Measurements from ENCODE around the gene IGF1R.

IGF1R gene

GRCh38 chr15:98718426-98719136 lies 70.2 kb downstream of the IGF1R start:
- DNase-seq, result no peak
- in situ Hi-C loops (cut with HindIII; ENCODE audit: low pct_ligation_motif_present, low pct_unique_long_range_greater_than_20kb, low sequenced_read_pairs), result no loop called here

DNA sequence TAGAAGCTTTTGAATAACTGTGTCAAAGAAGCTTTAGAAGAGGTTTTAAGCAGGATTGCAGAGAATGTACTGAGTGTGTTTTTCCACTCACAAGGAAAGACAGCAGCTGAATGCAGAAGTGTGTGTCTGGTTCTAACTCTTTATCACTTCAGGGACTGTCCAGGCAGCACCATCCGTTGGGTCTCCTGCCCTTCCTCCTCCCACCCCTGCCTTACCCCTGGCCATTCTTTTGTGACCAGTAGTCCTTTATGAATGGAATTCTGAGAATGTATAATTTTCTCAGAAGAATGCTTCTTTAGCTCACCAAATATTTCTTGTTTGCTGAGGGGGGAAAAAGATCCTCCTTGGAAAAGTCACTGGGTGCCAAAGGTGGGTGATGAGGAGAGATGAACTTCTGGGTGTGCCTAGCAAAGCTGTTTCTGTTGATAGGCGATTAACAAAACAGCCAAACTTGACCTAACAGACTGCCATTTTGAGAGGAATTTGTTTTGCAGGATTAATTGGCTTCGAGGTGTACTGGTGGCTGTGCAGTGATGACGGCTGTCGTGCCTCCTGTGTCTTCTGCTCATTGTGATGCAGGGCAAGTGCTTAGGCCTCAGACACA lies 70.9 kb downstream of the IGF1R start:
- DNase-seq, result no peak
- in situ Hi-C loops (cut with HindIII; ENCODE audit: low pct_ligation_motif_present, low pct_unique_long_range_greater_than_20kb, low sequenced_read_pairs), result no loop called here

DNA sequence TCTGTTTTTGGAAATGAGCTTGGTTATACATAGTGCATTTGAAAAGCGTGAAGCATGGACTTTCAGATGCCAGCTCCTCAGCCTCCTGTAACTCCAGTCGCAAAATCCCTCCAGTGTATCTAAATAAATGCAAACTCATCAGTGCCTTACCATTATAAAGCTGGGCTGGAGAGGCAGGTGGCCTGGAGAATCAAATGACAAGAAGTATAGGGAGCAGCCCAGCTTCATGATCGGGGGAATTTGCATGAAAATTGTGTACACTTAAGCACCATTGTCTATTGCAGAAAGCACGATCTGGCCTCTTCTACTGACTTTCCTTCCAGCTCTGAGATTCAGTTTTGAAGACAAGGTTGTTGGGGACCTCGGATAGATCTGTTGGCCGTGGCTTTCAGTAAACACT lies 71.7 kb downstream of the IGF1R start:
- in situ Hi-C loops (cut with HindIII; ENCODE audit: low pct_ligation_motif_present, low pct_unique_long_range_greater_than_20kb, low sequenced_read_pairs), result no loop called here
- no peak for DNase-seq

- no peak for DNase-seq
Observed at GRCh38 chr15:98720577-98721565, 72.5 kb downstream of the IGF1R start.

GRCh38 chr15:98722209-98722608 lies 73.9 kb downstream of the IGF1R start:
- in situ Hi-C loops (cut with HindIII; ENCODE audit: low pct_ligation_motif_present, low pct_unique_long_range_greater_than_20kb, low sequenced_read_pairs), result no loop called here
- DNase-seq, result no peak

More at GRCh38 chr15:98720577-98721565, 72.5 kb downstream of the IGF1R start:
- in situ Hi-C loops (cut with HindIII; ENCODE audit: low pct_ligation_motif_present, low pct_unique_long_range_greater_than_20kb, low sequenced_read_pairs), result no loop called here

- no peak for DNase-seq
- in situ Hi-C loops (cut with HindIII; ENCODE audit: low pct_ligation_motif_present, low pct_unique_long_range_greater_than_20kb, low sequenced_read_pairs), result no loop called here
Observed at GRCh38 chr15:98722645-98723044, 74.3 kb downstream of the IGF1R start.

GRCh38 chr15:98723195-98723594 lies 74.9 kb downstream of the IGF1R start:
- DNase-seq, result no peak
- in situ Hi-C loops (cut with HindIII; ENCODE audit: low pct_ligation_motif_present, low pct_unique_long_range_greater_than_20kb, low sequenced_read_pairs), result no loop called here

DNA sequence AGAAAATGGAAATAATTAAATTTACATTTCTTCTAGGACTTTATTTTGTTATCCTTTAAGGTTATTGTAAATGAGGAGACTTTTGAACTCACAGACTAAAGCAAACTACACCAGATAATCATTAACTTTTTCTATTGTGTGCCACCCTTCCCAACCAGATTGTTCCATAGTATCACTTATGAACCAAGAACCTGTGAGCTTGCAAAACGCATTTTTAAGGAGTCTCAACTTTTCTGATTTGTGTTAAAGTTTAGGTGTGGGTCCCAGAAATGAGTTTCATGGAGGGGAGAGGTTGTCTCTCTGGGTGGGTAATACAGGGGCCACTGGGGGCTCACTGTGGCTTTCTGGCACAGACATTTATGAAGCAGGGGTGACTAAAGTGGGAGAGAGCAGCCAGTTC lies 75.7 kb downstream of the IGF1R start:
- DNase-seq, result no peak
- in situ Hi-C loops (cut with HindIII; ENCODE audit: low pct_ligation_motif_present, low pct_unique_long_range_greater_than_20kb, low sequenced_read_pairs), result no loop called here

GRCh38 chr15:98724494-98724893 lies 76.2 kb downstream of the IGF1R start:
- no peak for DNase-seq
- in situ Hi-C loops (cut with HindIII; ENCODE audit: low pct_ligation_motif_present, low pct_unique_long_range_greater_than_20kb, low sequenced_read_pairs), result no loop called here

- no peak for DNase-seq
Observed at GRCh38 chr15:98725874-98726273, 77.5 kb downstream of the IGF1R start.

GRCh38 chr15:98727115-98728040 lies 79.0 kb downstream of the IGF1R start:
- peak; percentile 93 for DNase-seq
- in situ Hi-C loops (cut with HindIII; ENCODE audit: low pct_ligation_motif_present, low pct_unique_long_range_greater_than_20kb, low sequenced_read_pairs), result no loop called here

More at GRCh38 chr15:98725874-98726273, 77.5 kb downstream of the IGF1R start:
- in situ Hi-C loops (cut with HindIII; ENCODE audit: low pct_ligation_motif_present, low pct_unique_long_range_greater_than_20kb, low sequenced_read_pairs), result no loop called here

DNA sequence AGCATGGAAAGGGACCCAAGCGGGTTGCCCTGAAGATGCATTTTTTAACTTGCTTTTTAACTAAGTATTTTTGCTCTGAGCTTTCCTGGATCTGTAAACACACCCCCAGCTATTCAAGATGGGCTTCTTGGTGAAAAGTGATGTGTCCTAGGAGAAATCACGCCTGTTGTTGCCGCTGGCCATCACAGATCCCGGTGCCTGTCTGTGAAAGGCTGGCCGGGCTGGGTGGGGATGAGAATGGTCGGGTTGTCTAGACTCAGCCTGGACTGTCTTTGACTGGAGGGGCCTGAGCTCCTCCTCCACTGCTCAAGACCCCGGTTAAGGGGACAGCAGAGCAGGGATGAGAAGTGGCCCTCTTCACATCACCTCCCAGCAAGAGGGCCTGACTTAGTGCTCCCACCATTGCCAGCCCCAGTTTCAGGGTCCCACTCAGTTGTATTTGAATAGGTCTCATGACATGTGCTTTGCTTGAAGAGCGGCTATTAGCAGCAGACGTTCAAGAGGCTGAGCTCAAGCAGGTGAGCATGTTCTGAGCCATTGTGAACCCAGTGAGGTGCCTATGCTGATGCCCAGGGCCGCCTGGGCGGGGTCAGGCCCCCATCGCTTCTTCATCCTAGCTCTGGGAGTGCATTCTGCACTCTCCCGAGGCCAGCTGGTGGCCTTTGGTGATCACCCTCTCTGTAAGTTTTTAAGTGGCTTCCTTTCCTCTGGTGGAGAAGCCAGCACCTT lies 79.9 kb downstream of the IGF1R start:
- no peak for DNase-seq
- in situ Hi-C loops (cut with HindIII; ENCODE audit: low pct_ligation_motif_present, low pct_unique_long_range_greater_than_20kb, low sequenced_read_pairs), result no loop called here

- no peak for DNase-seq
Observed at GRCh38 chr15:98728811-98729160, 80.4 kb downstream of the IGF1R start.

GRCh38 chr15:98729446-98730042 lies 81.2 kb downstream of the IGF1R start:
- no peak for DNase-seq

More at GRCh38 chr15:98728811-98729160, 80.4 kb downstream of the IGF1R start:
- in situ Hi-C loops (cut with HindIII; ENCODE audit: low pct_ligation_motif_present, low pct_unique_long_range_greater_than_20kb, low sequenced_read_pairs), result no loop called here

GRCh38 chr15:98730860-98731711 lies 82.7 kb downstream of the IGF1R start:
- DNase-seq, result peak; percentile 75
- in situ Hi-C loops (cut with HindIII; ENCODE audit: low pct_ligation_motif_present, low pct_unique_long_range_greater_than_20kb, low sequenced_read_pairs), result no loop called here

More at GRCh38 chr15:98729446-98730042, 81.2 kb downstream of the IGF1R start:
- in situ Hi-C loops (cut with HindIII; ENCODE audit: low pct_ligation_motif_present, low pct_unique_long_range_greater_than_20kb, low sequenced_read_pairs), result no loop called here

DNA sequence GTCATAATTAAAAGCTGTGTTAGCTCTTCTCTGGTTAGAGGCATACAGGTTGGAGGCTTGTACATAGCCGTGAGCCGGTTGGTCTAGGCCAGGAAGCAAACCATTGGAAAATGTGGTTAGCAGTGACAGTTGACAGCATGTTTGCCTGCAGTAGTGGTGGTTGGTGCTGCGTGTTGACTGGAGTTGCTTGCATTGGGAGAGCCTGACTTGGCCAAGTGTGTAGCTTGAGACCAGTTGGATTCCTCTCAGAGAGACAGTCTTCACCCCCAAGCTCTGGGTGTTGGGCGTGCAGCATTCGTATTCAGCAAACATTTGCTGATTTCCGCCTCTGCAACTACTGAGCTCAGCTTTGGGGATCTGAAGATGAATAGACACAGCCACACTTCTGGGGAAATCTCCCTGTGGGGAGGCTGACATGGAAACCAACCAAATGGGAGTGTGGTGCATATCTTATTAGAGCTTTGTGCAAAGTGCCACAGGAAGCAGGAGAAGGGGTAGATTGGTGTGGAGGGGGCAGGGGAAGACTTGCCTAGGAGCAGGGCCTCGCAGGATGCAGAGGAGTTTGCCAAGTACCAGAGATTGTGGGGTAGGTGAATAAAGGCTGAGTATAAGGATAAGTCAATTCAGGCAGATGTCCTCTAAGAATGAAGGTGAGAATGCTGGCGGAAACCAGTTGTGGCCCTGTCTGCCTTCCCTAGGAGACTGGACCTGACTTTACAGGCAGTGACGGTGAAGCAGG lies 83.5 kb downstream of the IGF1R start:
- in situ Hi-C loops (cut with HindIII; ENCODE audit: low pct_ligation_motif_present, low pct_unique_long_range_greater_than_20kb, low sequenced_read_pairs), result no loop called here
- no peak for DNase-seq
